Activated effector memory CD4-positive, alpha-beta T cell treated with anti-CD3 and anti-CD28 coated beads, Interleukin-2, amount 50 U/mL, for 16 hours (primary cell): ENCODE data around the gene ADD2.

Experiments used
- DNase-seq: peaks from one replicate; pipeline ENCODE4 v3.0.0-alpha.2; 2020

ADD2 gene

DNA sequence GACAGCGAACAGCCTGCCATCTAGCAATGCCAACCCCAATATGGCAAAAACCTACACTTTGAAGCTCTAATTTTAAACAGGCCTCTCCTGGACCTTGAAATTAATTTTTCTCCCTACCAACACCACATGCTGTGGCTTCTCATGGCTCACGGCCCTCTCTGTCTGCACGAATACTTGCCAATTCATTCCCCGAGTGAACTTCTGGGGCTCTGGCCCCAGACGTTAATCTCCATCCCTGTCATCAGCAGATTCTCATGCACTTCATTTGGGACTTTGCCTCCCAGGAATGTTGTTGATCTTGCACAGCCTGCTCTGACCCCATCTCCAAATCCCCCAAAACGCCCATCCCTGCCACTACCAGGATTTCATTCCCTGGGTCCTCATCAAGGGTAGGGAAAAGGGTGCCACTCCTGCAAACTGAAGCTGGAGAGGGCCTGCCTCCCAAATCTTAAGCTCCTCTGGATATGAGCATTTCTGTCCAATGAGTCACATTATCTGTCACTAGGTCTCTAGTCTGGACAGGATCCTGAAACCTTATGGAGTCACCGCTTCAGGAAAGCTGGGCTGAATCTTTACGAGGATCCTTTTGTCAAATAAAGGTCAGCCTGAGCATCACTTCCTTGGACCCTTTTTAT is 12.0 kb upstream of the ADD2 start:
- no peak for DNase-seq

DNA sequence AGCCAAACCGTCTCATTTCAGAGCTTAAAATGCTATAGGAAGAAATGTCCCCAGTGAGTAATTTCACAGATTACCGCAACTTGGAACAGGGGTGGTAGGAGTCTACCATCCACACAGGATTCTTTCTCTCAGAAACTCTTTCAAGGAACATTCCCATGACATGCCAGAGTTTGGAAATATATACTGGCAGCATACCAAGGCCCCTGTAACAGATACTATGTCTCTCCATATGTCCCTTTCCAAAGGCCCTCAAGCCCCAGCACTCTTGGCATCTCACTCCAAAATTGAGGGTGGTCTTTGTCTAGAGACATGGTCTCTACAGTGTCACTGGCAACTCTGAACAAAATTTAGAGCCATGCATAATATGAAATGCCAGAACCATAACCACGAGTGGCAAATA is 11.5 kb upstream of the ADD2 start:
- DNase-seq, result no peak

DNA sequence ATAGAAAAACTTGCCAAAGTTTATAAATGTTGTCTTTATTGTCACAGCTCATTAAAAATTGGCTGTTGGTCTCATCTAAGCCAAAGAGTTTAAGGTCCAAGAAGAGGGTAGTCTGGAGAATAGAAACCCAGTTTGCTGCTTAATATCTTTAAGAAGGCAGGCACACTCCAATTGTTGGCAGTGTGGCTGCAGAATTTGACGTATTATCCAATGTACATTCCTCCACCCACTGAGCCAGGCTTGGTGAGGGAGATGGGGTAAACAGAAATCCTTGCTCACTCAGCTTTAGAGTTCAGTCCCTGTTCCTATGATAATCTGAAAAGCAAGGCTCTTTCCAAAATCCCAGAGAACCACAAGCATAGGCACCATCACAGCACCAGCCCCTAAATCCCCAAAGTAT is 10.7 kb upstream of the ADD2 start:
- no peak for DNase-seq

DNA sequence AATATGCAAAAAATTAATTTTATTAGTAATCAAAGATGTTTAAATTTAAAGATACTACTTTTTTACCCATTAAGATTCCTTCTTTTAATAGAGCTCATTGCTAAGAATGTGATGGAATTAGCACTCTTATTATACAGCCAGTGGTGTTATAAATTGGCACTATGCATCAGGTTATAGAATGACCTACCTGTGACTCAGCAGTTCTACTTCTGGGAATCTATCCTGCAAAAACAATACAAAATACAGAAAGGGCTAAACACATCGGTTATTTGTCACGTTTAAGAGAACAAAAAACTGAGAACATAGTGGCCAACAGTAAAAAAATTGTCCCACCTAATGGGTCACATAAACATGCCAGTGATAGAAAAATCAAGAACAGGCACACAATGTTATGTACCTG is 9.4 kb upstream of the ADD2 start:
- no peak for DNase-seq

DNA sequence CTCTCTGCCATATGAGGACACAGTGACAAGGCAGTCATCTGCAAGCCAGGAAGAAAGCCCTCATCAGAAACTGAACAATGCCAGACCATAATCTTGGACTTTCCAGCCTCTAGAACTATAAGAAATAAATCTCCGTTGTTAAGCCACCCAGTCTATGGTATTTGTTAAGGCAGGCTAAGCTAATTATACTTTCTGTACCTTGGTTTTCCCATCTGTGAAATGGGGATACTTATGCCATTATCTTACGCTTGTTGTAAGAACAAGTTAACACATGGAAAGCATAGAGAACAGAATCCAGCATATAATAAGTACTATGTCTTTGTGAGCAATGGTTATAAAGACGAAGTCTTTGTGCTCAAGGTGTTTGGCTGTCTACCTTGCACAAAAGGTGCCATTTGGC is 8.3 kb upstream of the ADD2 start:
- no peak for DNase-seq

DNA sequence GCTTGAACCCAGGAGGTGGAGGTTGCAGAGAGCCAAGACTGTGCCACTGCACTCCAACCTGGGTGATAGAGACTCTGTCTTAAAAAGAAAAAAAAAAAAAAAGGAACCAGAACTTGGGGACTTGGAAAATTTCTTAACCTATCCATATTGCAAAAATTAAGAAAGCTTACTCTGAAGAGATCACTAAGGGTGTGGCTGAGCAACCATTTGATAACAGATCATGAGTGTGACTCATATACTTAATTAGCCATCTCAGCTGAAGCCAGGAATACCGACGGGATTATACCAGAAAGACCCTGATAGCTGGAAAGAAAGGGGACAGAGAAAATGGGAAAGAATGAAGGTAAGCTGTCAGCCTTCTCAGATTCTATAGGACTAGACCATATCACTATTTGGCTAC is 7.1 kb upstream of the ADD2 start:
- DNase-seq, result no peak

DNA sequence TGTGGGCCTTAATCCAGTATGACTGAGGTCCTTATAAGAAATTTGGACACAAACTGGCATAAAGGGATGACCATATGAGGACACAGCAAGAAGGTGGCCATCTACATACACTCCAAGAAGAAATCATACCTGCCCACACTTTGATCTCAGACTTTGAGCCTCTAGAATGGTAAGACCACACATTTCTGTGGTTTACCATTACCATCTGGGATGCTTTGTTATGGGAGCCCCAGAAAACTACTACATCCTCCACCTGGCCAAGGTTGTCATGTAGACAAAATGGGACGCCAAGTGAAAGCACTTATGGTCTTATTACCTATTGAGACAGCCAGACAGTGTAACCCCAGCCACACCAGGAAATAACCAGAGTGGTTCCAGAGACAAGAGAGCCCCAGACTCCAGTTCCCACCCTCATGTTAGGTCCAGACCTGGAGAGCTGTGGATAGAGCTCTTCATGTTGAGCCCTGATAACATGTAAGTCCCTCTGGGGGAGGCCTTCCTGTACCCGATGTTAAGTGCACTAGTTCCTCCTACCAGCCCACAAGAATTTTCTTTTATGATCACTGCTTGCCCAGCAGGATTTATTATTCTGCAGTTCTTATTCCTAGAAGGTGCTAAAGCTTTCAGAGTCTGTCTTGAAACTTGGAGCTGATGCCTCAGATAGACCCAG is 4.6 kb upstream of the ADD2 start:
- no peak for DNase-seq

DNA sequence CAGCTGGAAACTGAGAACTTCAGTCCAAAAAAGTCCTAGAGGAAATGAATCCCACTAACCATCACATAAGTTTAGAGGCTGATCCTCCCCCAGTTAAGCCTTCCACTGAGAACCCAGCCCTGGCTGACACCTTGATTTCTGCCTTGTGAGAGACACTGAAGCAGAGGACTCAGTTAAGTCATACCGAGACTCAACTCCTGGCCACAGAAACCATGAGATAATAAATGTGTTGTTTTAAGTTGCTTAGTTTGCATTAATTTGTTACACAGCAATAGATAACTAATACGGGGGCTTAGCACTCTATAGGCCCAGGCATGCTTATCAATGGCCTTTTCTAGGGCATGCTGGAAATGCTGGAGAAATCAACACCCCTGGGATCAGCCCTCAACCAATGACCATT is 3.4 kb upstream of the ADD2 start:
- no peak for DNase-seq

DNA sequence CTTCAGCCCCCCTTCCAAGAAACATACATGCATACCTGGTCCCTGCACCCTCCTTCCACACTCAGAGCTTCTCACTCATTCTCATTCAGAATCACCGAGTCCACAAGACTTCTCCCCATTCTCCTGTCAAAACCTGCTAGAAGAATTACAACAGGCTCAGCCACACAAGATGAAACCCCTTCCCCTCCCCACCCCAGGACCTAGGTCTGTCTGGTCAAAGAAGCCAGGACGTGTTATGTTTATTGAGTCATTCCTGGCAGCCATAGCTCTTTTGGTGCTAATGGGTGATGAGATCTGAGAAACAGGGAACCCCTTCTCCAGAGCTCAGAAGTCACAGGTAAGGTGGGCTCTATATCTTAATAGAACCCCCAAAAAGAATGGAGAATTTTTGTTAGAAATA is 1.4 kb upstream of the ADD2 start:
- no peak for DNase-seq

DNA sequence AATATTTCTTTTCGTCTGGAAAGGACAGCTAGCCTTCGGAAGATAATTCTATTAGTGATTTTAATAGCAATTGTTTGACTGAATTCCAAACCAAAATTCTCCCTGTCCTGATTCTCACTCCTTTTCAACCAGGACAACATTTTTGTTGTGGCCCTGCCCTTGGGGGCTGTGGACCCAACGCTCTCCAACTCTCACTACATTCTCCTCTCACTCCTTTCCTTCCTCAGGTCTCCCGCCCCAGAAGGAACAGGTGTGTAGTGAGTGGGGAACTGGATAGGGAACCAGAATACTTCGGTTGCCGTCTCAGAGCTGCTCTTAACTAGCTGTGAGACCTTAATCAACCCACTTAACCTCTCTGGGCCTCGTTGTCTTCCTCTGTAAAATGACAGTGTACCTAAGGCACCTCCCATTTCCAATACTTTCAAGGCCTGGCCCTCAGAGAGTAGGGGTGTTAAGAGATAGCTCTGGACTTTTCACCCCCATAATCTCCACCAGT is 638 bp upstream of the ADD2 start:
- DNase-seq, result no peak

DNA sequence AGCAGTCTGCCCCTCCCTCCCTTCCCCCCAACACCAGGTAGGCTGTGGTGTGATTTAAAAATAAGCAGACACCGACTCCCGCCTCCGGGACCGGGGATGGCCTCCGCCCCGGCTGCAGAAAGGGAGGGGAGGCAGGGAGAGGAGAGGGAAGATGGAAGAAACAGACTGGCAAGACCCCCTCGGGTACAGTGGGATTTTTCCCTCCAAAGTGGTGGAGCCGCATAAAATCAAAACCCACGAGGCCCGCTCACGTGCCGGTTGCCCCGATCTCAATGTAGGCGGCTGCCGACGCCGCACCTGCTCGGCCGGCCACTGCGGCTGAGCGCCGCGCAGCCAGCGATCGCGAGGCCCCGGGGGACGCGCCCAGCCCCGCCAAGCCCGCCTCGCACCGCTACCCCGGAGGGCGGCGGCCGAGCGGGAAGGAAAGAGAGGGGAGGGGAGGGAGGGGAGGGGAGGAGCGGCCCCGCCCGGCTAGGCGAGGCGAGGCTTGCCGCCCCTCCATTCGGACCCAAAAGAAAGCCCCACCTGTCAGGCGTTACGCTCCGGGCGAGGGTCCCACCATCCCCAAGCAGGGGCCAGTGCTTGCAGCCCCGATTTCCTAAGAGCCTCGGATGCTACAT is 811 bp downstream of the ADD2 start:
- no peak for DNase-seq

DNA sequence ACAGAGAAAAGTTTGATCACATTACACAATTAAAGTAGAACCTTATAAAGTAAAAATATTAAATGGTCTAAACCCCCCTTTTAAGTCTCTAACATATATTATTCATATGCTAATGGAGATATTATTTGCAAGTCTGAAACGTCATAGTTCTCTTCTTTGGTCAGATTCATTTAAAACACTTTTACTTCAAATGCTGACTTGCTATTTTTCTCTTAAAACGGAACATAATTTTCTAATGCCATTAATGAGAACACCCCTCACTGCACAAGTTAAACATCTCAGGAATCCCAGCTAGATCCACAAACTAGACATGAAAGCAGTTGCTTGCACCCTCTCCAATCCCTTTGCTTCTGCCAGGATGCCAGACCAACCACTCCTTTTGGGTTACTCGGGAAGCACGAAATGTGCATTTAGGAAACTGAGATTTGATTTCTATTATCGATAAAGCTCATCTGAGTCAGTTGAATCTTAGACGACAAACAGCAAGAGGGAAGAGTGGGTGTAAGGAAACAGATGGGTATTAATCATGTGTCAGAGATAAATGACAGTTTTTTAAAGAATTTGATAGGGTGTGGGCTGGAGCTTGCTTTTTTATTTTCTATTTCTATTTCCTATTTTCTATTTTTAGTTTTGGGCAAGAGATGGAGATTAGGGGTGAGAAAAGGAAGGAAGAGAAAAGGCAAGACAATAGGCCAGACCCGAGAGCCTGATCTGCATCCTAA is 1.5 kb downstream of the ADD2 start:
- DNase-seq, result no peak

DNA sequence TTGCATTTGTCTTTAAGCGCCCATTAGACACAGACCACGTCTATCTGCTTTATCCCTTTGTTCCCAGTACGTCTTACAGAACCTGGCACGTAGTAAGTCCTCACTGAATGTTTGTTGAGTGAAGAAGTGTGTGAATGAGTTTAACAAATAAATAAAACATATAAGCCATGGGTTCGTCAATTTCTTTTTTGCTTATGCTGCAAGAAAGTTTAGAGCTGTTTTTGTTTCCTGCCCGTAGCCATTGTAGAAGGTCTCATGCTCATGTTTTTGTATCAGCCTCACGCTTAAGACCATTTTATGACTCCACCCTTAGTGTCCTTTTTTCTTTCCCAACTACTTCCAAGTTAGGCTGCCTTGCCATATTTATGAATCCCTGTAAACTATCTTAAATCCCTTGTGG is 2.5 kb downstream of the ADD2 start:
- no peak for DNase-seq

DNA sequence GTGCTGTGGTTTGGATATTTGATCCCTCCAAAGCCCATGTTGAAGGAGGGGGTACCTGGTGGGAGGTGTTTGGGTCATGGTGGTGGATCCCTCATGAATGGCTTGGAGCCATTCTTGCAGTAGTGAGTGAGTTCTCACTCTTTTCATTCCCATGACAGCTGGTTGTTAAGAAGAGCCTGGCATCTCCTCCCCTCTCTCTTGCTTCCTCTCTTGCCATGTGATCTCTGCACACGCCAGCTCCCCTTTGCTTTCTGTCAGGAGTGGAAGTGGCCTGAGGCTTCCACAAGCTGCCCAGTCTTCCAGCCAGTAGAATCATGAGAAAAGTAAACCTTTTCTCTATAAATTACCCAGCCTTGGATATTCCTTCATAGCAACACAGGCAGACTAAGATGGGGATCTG is 8.6 kb downstream of the ADD2 start:
- DNase-seq, result no peak

DNA sequence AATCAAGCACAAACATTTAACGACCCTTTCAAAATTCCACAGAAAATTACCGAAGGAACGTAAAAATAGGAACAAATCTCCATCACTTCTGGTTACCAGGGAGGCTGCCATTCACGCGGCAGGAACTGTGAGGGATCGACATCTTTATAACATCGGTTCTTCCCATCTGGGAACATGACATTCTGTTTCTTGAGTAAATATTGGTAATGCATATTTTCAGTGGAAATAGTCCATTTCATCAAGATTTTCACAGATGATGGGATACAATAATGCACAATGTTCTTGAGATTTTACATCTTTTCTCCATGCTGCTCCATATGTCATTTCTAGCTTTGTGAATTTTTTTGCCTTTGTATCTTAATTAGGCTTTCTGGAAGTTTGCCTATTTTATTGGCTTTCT is 10.0 kb downstream of the ADD2 start:
- DNase-seq, result no peak

DNA sequence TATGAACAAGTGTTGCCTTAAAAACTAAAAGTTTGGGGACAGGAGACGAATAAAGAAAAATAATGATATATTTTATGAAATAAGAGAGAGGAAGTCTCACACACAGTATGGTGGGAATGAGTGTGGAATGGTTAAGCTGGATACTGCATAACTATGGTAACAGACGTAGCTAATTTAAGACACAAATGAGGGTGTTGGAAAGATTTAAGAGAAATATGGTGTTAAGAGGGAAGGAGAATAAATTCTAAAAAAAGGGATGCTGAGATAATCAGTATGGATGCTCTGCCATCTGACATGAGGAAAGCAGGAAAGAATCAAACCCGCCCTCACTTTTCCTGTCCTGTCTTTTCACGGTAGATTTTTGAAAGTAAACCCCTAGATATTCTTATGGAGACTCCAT is 10.6 kb downstream of the ADD2 start:
- DNase-seq, result no peak

DNA sequence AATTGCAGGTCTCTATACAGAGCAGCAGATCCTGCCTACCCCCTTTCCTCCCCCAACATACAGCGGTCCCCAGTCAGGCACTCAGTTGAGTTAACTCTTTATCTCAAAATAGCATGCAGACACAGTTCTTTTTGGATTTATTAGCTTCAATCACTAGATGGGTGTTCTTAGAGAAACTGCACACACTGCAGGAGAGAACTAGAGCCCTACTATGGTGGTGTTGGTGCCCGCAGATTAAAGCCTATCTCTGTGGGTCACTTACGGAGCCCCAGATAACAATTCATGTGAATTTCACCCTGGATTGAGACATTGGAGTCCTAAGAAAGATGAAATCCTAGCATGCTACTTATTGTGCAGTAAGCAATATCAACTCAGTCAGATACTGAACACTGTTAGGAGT is 11.9 kb downstream of the ADD2 start:
- DNase-seq, result no peak

DNA sequence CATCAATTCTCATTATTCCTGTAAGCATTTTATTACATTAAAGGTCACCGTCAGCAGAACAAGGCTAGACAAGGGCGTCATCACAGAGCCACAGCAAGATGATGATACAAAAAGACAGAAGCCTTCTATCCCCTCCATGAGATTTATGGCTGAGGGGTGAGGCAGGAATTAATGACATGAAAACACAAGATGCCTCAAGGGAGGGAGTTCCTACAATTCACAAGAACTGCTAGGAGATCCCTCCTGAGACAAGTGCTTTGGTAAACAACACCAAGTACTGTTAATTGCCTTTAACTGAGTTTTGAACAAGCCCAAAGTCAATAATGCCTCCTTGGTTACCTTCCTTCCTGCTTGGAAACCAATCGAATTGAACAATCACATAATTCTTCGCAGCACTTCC is 14.1 kb downstream of the ADD2 start:
- no peak for DNase-seq

DNA sequence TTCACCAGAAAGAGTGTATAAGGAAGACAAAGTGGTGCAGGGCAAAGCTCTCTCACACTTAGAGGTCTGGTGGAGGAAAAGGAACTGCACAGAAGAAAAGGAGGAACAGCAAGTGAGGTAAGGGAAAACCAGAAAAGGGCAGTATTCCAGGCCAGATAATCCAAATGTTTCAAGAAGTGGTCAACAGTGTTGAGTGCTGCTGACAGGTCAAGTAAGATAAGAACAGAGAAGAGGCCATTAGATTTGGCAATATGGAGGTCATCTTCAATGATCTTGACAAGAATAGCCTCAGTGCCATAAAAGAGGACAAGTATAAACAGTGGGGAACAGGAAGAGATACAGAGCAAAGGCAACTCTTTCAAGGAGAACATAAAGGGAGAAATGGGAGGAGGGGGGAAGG is 15.0 kb downstream of the ADD2 start:
- DNase-seq, result no peak

DNA sequence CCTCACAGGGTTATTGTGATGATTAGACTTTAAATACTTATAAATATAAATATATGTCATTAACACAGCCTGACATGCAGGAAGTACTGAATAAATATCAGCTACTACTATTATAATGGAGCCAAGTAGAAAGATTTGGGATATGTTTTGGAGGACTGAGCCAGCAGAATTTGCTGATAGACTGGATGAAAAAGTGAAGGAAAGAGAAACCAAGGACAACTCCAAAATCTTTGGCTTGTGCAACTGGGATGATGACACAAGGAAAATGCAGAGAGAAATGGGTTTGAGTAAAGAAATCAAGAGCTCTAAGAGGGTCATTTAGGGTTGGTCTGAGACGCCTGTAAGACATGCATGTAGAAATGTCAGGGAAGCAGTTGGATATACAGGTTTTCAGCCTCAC is 15.6 kb downstream of the ADD2 start:
- no peak for DNase-seq

DNA sequence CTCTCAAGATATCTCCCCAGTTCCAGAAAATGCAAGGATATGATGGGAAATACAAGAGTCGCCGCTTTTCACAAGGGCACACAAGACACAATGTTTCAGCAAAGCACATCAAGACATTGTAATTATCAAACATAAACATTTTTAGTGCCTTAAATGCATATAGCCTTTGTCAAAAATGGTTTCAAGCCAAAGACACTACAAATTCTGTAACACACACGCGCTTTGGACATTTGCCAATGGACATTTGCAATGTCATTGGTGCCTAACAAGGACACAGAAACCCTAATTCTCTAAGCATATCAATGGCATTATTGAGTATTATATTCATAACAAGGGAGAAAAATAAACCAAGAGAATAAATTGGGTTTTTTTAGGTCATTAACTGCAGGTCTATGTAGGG is 16.1 kb downstream of the ADD2 start:
- DNase-seq, result no peak

DNA sequence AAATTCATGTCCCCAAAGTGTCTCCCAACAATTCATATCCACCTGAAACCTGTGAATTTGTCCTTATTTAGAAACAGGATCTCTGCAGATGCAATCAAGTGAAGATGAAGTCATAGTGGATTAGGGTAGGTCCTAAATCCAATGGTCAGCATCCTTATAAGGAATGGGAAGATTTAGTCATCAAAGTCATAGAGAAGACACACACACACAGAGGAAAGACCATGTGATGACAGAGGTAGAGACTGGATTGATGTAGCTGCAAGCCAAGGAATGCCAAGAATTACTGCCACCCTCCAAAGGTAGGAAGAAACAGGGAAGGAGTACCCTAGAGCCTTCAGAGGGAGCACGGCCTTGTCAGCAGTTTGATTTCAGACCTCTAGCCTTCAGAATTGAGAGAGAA is 17.7 kb downstream of the ADD2 start:
- no peak for DNase-seq

DNA sequence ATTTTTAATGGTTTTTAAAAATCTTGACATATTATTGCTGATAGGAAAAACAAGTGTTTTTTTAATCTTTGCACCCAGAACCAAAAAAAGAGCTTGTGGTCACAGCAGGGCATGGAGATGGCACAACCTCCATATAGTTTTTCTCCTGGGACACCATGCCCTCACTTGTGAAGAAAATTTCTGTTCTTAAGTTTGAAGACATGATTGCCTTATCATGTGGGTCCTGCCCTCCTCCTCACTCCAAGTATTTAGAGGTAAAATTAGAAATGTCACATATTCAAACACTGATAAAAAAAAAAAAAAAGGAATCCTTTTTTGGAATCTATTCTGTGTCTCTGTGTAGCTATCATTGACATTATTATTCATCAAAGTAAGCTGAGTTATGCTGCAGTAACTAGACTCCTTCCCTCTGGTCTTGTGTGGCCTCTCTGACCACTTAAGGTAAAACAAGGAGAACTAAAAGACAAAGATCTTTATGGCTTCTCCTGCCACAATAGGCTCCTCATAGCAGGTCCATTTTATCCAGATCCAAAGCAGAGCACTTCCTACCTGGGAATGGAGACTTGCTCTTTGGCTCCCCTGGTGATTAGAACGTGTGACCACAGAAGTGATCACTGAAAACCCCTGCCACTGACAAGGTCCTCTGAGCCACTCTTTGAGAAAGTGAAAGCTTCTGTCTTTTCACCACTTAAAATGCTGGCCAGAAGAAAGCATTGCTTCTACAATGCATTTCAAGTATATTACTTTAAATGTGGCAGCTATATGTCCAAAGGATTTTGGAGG is 19.8 kb downstream of the ADD2 start:
- no peak for DNase-seq
